ENCODE data around the gene SCNN1G. TPM values are rescaled to one million over a fixed set of nuclear protein-coding genes. Genes with fewer than 3 reads are reported as not detected.

Gene SCNN1G
- total and polyA plus RNA-seq, 8 donors = 3.0 to 20.4 (median 7.9) TPM

DNA sequence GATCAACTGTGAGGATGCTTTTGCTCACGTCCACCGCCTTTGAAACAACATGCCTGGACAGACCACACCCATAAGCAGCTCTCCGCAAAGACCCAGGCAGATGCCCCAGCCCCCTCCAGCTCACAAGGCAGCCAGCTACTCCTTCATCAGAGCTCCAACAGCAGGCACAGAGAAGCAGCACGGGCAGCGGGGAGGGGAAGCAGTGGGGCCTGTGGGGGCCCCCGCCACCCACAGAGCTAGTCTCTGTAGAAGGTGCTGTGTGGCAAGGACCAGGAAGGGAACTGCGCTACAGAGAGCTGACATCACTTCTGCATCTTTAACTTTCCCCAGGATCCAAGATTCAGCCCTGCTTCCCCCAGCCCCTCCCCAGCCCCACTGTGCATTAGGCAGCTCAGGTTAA lies 10.0 kb upstream of the SCNN1G start:
- Histone ChIP-seq H3K4me1 (no peaks in the 10 kb centered on the region), H3K4me3 (no peak overlapping the region), H3K9me3 (no peaks in the 10 kb centered on the region), H3K27ac (no peak overlapping the region), H3K36me3 (no peaks in the 10 kb centered on the region), H3K27me3 (peaks cover 0 to 46% (median 3%) of the 10 kb centered on the region in 3 donors)
- no peak for TF ChIP-seq POLR2A (IDR thresholded peaks at IDR 0.05)
- TF ChIP-seq, protein P1, sequence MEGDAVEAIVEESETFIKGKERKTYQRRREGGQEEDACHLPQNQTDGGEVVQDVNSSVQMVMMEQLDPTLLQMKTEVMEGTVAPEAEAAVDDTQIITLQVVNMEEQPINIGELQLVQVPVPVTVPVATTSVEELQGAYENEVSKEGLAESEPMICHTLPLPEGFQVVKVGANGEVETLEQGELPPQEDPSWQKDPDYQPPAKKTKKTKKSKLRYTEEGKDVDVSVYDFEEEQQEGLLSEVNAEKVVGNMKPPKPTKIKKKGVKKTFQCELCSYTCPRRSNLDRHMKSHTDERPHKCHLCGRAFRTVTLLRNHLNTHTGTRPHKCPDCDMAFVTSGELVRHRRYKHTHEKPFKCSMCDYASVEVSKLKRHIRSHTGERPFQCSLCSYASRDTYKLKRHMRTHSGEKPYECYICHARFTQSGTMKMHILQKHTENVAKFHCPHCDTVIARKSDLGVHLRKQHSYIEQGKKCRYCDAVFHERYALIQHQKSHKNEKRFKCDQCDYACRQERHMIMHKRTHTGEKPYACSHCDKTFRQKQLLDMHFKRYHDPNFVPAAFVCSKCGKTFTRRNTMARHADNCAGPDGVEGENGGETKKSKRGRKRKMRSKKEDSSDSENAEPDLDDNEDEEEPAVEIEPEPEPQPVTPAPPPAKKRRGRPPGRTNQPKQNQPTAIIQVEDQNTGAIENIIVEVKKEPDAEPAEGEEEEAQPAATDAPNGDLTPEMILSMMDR (IDR thresholded peaks at IDR 0.05) = no peak
- no peak for TF ChIP-seq POLR2AphosphoS5 (IDR thresholded peaks at IDR 0.05)
- no peak for TF ChIP-seq EP300 (IDR thresholded peaks at IDR 0.05)
- no peak for DNase-seq
- 36 to 46% (median 41%) methylated on average over 7 of the region's 7 CpGs for WGBS, 5 donors
- intact Hi-C loops (cut with DNase I; ENCODE audit: low total_unique reads) = no loop called here

DNA sequence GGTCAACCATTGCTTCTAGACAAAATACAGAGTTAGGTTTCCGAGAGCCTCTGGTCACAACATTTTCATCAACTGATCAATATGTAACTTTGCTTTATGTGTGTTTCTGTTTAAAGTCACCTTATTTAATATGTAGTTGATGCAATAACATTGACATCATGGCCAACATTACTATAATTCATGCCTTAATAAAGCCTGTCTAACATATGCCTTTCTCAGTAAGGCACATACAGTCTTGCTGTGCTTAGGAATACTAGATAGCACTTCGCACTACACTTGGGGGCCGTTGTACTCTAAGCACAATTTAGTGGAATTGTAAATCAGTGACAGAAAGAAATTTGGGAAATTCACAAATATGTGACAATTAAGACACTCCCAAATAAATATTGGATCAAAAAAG lies 9.6 kb upstream of the SCNN1G start:
- TF ChIP-seq, protein P1 (IDR thresholded peaks at IDR 0.05) = no peak
- TF ChIP-seq EP300 (IDR thresholded peaks at IDR 0.05) (no peak), POLR2A (IDR thresholded peaks at IDR 0.05) (no peak), POLR2AphosphoS5 (IDR thresholded peaks at IDR 0.05) (no peak)
- DNase-seq = no peak
- H3K9me3 ChIP-seq = no peaks in the 10 kb centered on the region
- H3K27me3 ChIP-seq = peaks cover 0 to 46% (median 3%) of the 10 kb centered on the region in 3 donors
- intact Hi-C loops (cut with DNase I; ENCODE audit: low total_unique reads) = no loop called here
- H3K27ac ChIP-seq = no peak overlapping the region
- H3K4me3 ChIP-seq = no peak overlapping the region
- 76 to 93% (median 90%) methylated on average over 3 of the region's 3 CpGs for WGBS, 5 donors
- no peaks in the 10 kb centered on the region for H3K36me3 ChIP-seq
- H3K4me1 ChIP-seq = no peaks in the 10 kb centered on the region

DNA sequence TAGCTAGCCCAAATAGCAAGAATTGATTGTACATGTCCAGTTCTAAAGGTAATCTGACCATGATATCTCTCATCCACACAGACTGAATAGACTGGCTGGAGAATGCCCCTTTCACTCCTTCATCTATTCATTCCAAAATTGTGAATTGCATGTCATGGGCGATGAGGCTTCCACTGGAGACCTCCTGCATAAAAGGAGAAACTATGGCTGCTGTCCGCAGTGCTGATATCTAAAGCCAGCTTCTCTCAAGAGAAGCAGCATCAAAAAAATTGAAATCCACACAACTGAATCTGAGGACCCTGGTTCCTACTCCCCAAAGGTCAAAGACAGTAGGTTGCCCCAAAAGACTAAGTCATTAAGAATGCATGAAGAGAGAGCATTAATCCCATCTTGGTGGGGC lies 7.9 kb upstream of the SCNN1G start:
- H3K27me3 ChIP-seq = peaks cover 0 to 49% (median 3%) of the 10 kb centered on the region in 3 donors
- 30 to 49% (median 40%) methylated on average over 2 of the region's 2 CpGs for WGBS, 5 donors
- H3K4me1 ChIP-seq = no peaks in the 10 kb centered on the region
- intact Hi-C loops (cut with DNase I; ENCODE audit: low total_unique reads) = no loop called here
- peak in 1 of 2 donors; percentile 40 for DNase-seq
- H3K4me3 ChIP-seq = no peak overlapping the region
- H3K27ac ChIP-seq = no peak overlapping the region
- H3K36me3 ChIP-seq = no peaks in the 10 kb centered on the region
- TF ChIP-seq, protein P1 (IDR thresholded peaks at IDR 0.05) = no peak
- TF ChIP-seq EP300 (IDR thresholded peaks at IDR 0.05) (no peak), POLR2AphosphoS5 (IDR thresholded peaks at IDR 0.05) (no peak)
- no peaks in the 10 kb centered on the region for H3K9me3 ChIP-seq

DNA sequence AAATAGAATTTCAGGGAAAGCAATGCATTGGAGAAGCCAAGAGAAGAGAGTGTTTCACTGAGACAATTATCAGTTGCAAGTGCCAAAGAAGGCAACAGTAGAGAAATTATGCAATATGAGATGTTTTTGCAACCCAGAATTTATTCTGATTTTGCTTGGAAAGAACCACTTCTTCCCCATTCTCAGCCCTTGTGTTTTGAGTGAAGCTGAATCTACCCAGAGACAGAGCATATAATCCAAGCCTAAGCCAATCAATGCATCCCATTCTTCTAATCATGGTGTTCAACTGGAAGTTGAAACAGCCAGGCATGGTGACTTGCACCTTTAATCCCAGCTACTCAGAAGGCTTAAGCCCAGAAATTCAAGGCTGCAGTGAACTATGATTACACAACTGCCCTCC lies 6.9 kb upstream of the SCNN1G start:
- Histone ChIP-seq H3K9me3 (no peaks in the 10 kb centered on the region), H3K4me3 (no peak overlapping the region), H3K27ac (no peak overlapping the region), H3K27me3 (peaks cover 0 to 55% (median 3%) of the 10 kb centered on the region in 3 donors), H3K36me3 (no peaks in the 10 kb centered on the region), H3K4me1 (no peaks in the 10 kb centered on the region)
- TF ChIP-seq POLR2A (IDR thresholded peaks at IDR 0.05) = no peak
- no peak for DNase-seq
- intact Hi-C loops (cut with DNase I; ENCODE audit: low total_unique reads) = no loop called here

GRCh38 chr16:23181506-23181905 lies 1.0 kb upstream of the SCNN1G start:
- H3K27ac ChIP-seq = no peak overlapping the region
- H3K4me3 ChIP-seq = no peak overlapping the region
- no peaks in the 10 kb centered on the region for H3K9me3 ChIP-seq
- no peaks in the 10 kb centered on the region for H3K36me3 ChIP-seq
- TF ChIP-seq POLR2AphosphoS5 (IDR thresholded peaks at IDR 0.05) = no peak
- TF ChIP-seq POLR2A (IDR thresholded peaks at IDR 0.05) = no peak
- TF ChIP-seq, protein P1 (IDR thresholded peaks at IDR 0.05) = no peak
- no peak for TF ChIP-seq EP300 (IDR thresholded peaks at IDR 0.05)
- peaks cover 13 to 34% (median 28%) of the 10 kb centered on the region in 4 donors for H3K4me1 ChIP-seq
- peaks cover 0 to 87% (median 15%) of the 10 kb centered on the region in 3 donors for H3K27me3 ChIP-seq
- intact Hi-C loops (cut with DNase I; ENCODE audit: low total_unique reads) = loop anchor here (5.0 kb wide), 1 partner anchor 251 kb away; no protein-coding TSS in a partner anchor
- 85 to 97% (median 90%) methylated on average over 4 of the region's 4 CpGs for WGBS, 5 donors
- no peak for DNase-seq
